ENCODE data around the gene PLXNA3. TPM values are rescaled to one million over a fixed set of nuclear protein-coding genes. Genes with fewer than 3 reads are reported as not detected.
A peak's percentile ranks its signal among the peaks of the same experiment; 100 is the strongest.

PLXNA3 gene
- polyA plus RNA-seq, 1 experiment: 36.0 TPM

DNA sequence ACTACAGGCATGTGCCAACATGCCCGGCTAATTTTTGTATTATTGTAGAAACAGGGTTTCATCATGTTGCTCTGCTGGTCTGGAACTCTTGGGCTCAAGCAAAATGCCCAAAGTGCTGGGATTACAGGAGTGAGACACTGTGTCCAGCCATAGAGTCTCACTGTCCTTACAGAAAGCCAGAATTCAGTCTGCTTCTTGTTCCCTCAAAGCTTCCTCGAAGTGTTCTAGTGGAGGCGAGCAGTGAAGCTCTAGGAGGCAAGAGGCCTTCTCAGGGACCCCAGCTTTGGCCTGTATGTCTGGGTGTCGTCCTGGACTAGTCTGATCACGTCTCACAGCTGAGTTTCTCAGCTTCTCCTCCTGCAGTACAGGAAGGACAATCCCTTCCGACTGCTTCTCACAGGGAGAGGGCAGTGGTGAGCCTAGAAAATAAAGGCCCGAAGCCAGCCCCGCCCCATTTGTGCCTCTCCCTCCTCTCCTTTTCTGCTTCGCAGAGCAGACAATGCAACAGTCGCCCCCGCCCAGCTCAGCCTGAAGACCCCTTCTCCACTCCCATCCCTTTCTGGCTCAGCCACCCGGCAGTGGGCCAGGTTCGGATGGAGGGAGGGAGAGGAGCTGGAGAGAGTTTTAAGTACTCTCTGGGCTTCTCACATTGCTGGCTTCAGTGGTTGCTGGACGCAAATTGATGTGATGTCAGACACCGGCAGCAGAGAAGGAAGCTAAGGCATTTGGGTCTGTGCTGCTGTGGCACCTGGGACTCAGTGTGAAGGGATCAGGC, 69.0 kb downstream of the PLXNA3 start:
- no peak for DNase-seq (ENCODE audit: low read depth)
- Histone ChIP-seq H3K4me3 (ENCODE audit: low read depth, low read length) (peak overlapping the region; percentile 24), H3K27me3 (ENCODE audit: control insufficient read depth, insufficient read depth, low read length) (no peaks in the 10 kb centered on the region), H3K36me3 (ENCODE audit: control insufficient read depth, insufficient read depth, low read length) (no peaks in the 10 kb centered on the region)
- TF ChIP-seq, protein P1, sequence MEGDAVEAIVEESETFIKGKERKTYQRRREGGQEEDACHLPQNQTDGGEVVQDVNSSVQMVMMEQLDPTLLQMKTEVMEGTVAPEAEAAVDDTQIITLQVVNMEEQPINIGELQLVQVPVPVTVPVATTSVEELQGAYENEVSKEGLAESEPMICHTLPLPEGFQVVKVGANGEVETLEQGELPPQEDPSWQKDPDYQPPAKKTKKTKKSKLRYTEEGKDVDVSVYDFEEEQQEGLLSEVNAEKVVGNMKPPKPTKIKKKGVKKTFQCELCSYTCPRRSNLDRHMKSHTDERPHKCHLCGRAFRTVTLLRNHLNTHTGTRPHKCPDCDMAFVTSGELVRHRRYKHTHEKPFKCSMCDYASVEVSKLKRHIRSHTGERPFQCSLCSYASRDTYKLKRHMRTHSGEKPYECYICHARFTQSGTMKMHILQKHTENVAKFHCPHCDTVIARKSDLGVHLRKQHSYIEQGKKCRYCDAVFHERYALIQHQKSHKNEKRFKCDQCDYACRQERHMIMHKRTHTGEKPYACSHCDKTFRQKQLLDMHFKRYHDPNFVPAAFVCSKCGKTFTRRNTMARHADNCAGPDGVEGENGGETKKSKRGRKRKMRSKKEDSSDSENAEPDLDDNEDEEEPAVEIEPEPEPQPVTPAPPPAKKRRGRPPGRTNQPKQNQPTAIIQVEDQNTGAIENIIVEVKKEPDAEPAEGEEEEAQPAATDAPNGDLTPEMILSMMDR (IDR thresholded peaks at IDR 0.05; ENCODE audit: insufficient read depth, low read depth, low read length): peak; percentile 67
- POLR2A ChIA-PET: interaction anchor here (0.6 kb wide), 1 partner anchor 158 kb away, joined by 3 read pairs; no protein-coding TSS in a partner anchor
- CTCF ChIA-PET: interaction anchor here (0.6 to 1.5 kb wide), 11 partner anchors 9 to 153 kb away, joined by 3 to 18 read pairs (median 5); partner anchors contain the start of genes DNASE1L1, FAM3A and FLNA

Small RNA genes within 50 kb of the gene (small RNA-seq; reads per million reads assigned to genes)
- gene MIR6858 (ENCODE audit: insufficient read length, low read depth, low replicate concordance) (not detected), gene RN7SL697P (ENCODE audit: insufficient read length, low read depth, low replicate concordance) (not detected)

Other genes with a start within 250 kb of the PLXNA3 start
- not detected in 2 replicates for gene OPN1MW2, start 238.5 kb upstream of the PLXNA3 start, polyA plus RNA-seq (2011; rRNA removed)
- gene OPN1MW3, start 200.7 kb upstream of the PLXNA3 start, polyA plus RNA-seq (2011; rRNA removed): not detected in 2 replicates
- not detected in 2 replicates for gene TEX28, start 163.2 kb upstream of the PLXNA3 start, polyA plus RNA-seq (2011; rRNA removed)
- gene TKTL1, start 162.5 kb upstream of the PLXNA3 start, polyA plus RNA-seq (2011; rRNA removed): not detected in 2 replicates
- 855 and 1,740 TPM in 2 replicates for gene FLNA, start 83.6 kb upstream of the PLXNA3 start, polyA plus RNA-seq (2011; rRNA removed)
- 32.6 and 71.0 TPM in 2 replicates for gene EMD, start 79.0 kb upstream of the PLXNA3 start, polyA plus RNA-seq (2011; rRNA removed)
- 5,693 and 7,037 TPM in 2 replicates for gene RPL10, start 59.9 kb upstream of the PLXNA3 start, polyA plus RNA-seq (2011; rRNA removed)
- gene DNASE1L1, start 49.0 kb upstream of the PLXNA3 start, polyA plus RNA-seq (2011; rRNA removed): 50.3 and 63.5 TPM in 2 replicates
- gene TAFAZZIN, start 46.7 kb upstream of the PLXNA3 start, polyA plus RNA-seq (2011; rRNA removed): 13.1 and 24.8 TPM in 2 replicates
- 82.8 and 143 TPM in 2 replicates for gene ATP6AP1, start 29.6 kb upstream of the PLXNA3 start, polyA plus RNA-seq (2011; rRNA removed)
- gene GDI1, start 21.1 kb upstream of the PLXNA3 start, polyA plus RNA-seq (2011; rRNA removed): 149 and 216 TPM in 2 replicates
- gene FAM50A, start 14.1 kb upstream of the PLXNA3 start, polyA plus RNA-seq (2011; rRNA removed): 74.8 and 75.0 TPM in 2 replicates
- gene LAGE3, start 21.0 kb downstream of the PLXNA3 start, polyA plus RNA-seq (2011; rRNA removed): 14.4 and 17.8 TPM in 2 replicates
- gene UBL4A, start 28.3 kb downstream of the PLXNA3 start, polyA plus RNA-seq (2011; rRNA removed): 22.1 and 33.3 TPM in 2 replicates
- gene SLC10A3, start 32.3 kb downstream of the PLXNA3 start, polyA plus RNA-seq (2011; rRNA removed): 26.8 and 45.6 TPM in 2 replicates
- gene FAM3A, start 58.0 kb downstream of the PLXNA3 start, polyA plus RNA-seq (2011; rRNA removed): 17.3 and 34.8 TPM in 2 replicates
- gene G6PD, start 88.6 kb downstream of the PLXNA3 start, polyA plus RNA-seq (2011; rRNA removed): 57.7 and 157 TPM in 2 replicates
- 22.6 and 38.8 TPM in 2 replicates for gene IKBKG, start 89.3 kb downstream of the PLXNA3 start, polyA plus RNA-seq (2011; rRNA removed)
- gene CTAG1A, start 126.9 kb downstream of the PLXNA3 start, polyA plus RNA-seq (2011; rRNA removed): not detected in 2 replicates
- gene CTAG1B, start 161.0 kb downstream of the PLXNA3 start, polyA plus RNA-seq (2011; rRNA removed): not detected in 2 replicates
- not detected in 2 replicates for gene CTAG2, start 195.3 kb downstream of the PLXNA3 start, polyA plus RNA-seq (2011; rRNA removed)